ENCODE results near the gene PIEZO2.

DNA sequence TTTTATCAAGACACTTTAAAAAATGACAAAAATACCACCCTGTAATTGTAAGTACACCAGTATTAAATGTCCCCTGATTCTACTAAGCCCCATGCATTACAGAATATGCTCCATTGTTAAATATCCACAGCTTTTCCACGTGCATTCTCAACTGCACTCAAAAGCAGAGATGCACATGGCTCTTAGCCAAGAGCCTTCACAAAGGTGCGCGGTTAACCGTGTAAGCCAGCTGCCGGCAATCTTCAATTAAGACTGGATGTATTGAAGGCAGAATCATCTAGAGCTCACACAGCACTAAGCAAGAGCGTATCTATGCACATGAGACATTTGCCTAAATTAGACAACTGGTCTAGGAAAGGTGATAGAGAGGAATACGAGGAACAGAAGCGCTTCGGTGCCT lies 345.2 kb downstream of the PIEZO2 start:
- TF ChIP-seq CTCF (IDR thresholded peaks at IDR 0.05; ENCODE audit: poor library complexity) (no peak), EZH2phosphoT487 (IDR thresholded peaks at IDR 0.05; ENCODE audit: low read depth, severe bottlenecking, unreplicated experiment) (no peak)

All from hepatocyte (in vitro differentiated cells).